Omental fat pad (tissue), 4 donors: ENCODE results near the gene DNAJB13. TPM values are rescaled to one million over a fixed set of nuclear protein-coding genes. Genes with fewer than 3 reads are reported as not detected.

Source experiments
- ATAC-seq: fragments of 150-250 bp; one replicate; pipeline ENCODE4 v1.9.1; 2016; ENCODE audit warnings: mild to moderate bottlenecking, moderate library complexity; ENCODE audit not compliant: low FRiP score
- DNase-seq: peaks from one replicate; pipeline ENCODE4 v3.0.0-alpha.2; 2019; ENCODE audit warnings: low spot score
- total RNA-seq, 4 donors: library from RNA; depleted of rRNA; stranded (reverse); fragments of >200 nt; gene quantifications; one replicate each; pipeline ENCODE4 v1.1.0, GENCODE V29; 2016
- TF ChIP-seq, protein P1 (sequence below), 3 donors: fragments of 450-650 bp; IDR thresholded peaks; one replicate each; pipeline ENCODE4 v1.5.1; 2016 to 2017; ENCODE audit warnings: antibody characterized with exemption in 3 of 3, mild to moderate bottlenecking in 3 of 3, moderate library complexity in 2 of 3

Gene DNAJB13
- total RNA-seq, 4 donors from 2014 or later: not detected

DNA sequence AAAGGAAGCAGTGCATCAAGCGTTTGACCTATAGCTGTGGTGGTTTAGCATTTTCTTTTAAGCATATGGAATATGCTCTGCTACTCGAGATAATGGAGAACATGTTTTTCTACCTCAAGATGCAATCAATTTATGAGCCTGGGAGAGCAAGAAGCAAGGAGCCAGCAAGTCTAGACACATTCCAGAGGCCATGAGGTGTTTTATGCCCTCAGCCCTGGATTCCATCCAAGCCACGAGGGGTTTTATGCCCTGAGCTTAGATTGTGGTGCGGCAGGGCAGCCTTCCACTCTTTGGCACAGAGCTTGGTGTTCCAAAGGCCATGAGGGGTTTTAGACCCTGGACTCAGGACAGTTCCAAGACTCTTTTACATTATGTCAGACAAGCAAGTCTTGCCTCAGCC is 11.7 kb upstream of the DNAJB13 start:
- no peak for ATAC-seq
- no peak for DNase-seq
- TF ChIP-seq, protein P1, sequence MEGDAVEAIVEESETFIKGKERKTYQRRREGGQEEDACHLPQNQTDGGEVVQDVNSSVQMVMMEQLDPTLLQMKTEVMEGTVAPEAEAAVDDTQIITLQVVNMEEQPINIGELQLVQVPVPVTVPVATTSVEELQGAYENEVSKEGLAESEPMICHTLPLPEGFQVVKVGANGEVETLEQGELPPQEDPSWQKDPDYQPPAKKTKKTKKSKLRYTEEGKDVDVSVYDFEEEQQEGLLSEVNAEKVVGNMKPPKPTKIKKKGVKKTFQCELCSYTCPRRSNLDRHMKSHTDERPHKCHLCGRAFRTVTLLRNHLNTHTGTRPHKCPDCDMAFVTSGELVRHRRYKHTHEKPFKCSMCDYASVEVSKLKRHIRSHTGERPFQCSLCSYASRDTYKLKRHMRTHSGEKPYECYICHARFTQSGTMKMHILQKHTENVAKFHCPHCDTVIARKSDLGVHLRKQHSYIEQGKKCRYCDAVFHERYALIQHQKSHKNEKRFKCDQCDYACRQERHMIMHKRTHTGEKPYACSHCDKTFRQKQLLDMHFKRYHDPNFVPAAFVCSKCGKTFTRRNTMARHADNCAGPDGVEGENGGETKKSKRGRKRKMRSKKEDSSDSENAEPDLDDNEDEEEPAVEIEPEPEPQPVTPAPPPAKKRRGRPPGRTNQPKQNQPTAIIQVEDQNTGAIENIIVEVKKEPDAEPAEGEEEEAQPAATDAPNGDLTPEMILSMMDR (IDR thresholded peaks at IDR 0.05): no peak

DNA sequence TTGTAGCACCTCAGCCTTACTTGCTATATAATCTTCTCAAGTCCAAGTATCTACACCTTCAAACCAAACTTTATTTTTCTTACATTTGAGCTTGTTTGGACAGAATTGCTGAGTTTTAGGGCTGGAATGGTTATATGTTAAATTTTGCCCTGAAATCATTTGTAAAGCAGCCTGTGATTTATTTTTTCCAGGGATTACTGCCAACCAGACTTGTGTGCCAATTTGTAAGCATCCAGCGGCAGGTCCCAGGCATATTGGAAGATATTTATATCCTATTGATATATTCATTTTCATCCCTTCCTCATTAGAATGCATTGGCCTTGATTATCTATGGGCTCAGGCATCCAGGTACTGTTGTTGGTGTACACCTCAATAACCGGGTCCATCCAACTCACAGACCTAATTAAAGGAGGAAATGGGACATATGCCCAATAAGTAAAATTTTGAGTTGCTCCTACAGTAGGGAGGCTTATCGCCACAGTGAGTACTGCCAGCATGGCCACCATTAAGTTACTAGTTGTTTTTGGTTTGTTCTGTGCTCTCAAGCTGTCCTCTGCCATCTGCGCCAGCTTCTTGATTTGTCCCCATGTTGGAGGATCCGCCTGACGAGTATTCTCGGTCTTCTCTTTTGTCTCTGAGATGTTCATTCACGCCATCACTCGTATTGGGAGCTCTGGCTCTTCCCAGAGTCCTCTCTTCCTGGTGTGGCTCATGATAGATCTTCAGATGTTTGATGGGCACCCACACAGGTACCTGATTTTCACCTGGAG is 9.8 kb upstream of the DNAJB13 start:
- DNase-seq (no peak), ATAC-seq (no peak)
- TF ChIP-seq, protein P1 (IDR thresholded peaks at IDR 0.05): no peak

DNA sequence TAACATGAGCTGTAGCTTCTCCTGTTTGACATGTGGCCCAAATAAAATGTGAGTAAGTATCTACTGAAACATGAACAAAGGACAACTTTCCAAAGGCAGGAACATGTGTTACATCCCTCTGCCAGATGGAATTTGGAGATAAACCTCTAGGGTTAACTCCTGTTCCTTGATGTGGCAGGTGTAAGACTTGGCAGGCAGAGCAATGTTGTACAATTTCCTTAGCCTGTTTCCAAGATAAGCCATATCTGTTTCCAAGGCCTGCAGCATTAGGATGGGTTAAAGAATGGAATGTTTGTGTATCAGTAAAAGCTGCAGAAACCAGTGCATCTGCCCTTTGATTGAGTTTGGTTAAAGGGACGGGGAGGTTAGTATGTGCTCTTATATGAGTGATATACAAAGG is 8.8 kb upstream of the DNAJB13 start:
- no peak for ATAC-seq
- DNase-seq: no peak
- TF ChIP-seq, protein P1 (IDR thresholded peaks at IDR 0.05): no peak

DNA sequence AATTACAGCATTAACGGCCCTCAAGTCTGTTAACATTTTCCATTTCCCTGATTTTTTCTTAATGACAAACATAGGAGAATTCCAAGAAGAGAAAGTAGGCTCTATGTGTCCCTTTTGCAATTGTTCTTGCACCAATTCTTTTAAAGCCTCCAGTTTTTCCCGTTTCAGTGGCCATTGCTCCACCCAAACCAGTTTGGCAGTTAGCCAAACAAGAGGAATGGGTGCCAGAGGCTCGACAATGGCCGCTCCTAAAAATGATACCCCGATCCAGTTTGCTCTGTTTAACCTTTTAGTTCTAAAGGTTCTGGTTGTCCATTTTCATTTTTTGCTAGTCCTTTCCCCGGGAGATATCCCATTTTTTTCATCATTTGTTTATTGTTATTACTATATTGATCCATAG is 6.7 kb upstream of the DNAJB13 start:
- no peak for ATAC-seq
- TF ChIP-seq, protein P1 (IDR thresholded peaks at IDR 0.05): no peak
- no peak for DNase-seq

DNA sequence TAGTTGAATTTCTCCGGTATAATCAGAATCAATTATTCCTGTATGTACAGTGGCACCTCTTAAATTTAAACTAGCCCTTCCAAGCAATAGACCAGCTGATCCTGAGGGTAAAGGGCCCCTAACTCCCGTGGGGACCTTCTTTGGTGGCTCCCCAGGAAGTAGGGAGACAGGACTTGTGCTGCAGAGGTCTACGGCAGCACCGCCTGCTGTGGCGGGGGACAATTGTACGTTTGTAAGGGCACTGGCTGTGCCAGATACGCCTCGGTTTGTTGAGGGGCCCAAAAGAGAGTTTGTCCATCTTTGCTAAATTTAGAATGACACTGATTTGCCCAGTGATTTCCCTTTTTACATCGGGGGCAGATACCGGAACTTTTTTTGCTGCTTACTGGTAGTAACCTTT is 5.9 kb upstream of the DNAJB13 start:
- DNase-seq: no peak
- TF ChIP-seq, protein P1 (IDR thresholded peaks at IDR 0.05): no peak

DNA sequence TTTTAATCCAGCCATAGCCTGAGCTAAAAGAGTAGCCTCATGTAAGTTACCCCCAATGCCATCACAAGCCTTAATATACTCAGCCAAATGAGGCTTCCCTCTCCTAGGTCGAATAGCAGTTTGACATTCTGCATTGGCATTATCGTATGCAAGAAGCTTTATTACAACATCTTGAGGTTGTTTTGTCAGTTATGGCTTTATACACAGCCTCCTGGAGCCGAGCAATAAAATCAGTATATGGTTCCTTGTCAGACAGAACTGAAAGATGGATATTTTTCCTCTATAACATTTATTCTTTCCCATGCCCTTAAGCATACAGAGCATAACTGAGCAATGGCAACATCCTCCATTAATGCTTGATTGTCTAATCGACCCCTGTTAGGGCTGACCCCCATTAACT is 5.4 kb upstream of the DNAJB13 start:
- ATAC-seq: no peak
- TF ChIP-seq, protein P1 (IDR thresholded peaks at IDR 0.05): no peak
- DNase-seq: no peak

More for the DNA sequence above, 5.9 kb upstream of the DNAJB13 start:
- ATAC-seq: no peak

DNA sequence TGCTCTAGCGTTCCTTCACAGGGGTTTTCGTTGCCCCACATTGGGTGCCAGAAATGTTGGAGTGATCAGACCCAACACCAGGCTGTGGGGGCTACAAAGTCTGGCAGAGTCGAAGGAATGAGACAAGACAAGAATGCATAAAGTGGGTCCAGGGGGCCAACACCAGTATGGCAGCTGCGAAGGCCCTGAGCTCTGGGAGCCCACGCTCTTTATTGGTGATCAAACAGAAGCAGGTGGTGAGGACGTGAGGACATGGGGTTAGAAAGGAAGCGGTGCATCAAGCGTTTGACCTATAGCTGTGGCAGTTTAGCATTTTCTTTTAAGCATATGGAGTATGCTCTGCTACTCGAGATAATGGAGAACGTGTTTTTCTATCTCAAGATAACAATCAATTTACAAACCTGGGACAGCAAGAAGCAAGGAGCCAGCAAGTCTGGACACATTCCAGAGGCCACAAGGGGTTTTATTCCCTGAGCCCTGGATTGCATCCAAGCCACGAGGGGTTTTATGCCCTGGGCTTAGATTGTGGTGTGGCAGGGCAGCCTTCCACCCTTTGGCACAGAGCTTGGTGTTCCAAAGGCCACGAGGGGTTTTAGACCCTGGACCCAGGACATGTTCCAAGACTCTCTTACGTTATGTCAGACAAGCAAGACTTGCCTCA is 3.9 kb upstream of the DNAJB13 start:
- TF ChIP-seq, protein P1 (IDR thresholded peaks at IDR 0.05): no peak
- ATAC-seq (no peak), DNase-seq (no peak)
